Stimulated activated CD8-positive, alpha-beta memory T cell treated with anti-CD3 and anti-CD28 coated beads, Interleukin-4, amount 100 ng/mL, for 48 hours (primary cell): ENCODE results near the gene HNF4A.
"Not testable (repeated sequence)": the region's sequence is repeated elsewhere in the genome, so short reads cannot be mapped to it uniquely, and the experiment has no call there.

ENCODE experiments used
- DNase-seq: peaks from one replicate; pipeline ENCODE4 v3.0.0-alpha.2; 2020

Gene HNF4A

DNA sequence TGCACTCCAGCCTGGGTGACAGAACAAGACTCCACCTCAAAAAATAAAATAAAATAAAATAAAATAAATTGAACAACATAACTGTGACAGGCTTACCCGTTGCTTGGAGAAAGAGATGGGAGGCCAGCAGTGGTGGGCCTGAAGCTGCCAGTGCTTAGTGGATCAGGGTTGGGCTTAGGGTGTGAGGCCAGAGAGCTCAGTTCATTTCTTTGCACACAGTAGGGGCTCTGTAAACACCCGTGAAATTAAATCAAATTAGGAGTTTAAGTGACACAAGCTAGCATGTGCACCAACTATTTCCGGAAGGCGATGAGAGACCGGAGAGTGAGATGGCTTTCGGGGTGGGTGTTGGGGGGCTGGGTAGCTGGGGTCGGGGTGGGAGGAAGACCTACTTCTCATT, 94.4 kb downstream of the HNF4A start:
- DNase-seq, result no peak

- no peak for DNase-seq
Measured at GRCh38 chr20:44450281-44450889, 94.9 kb downstream of the HNF4A start.

DNA sequence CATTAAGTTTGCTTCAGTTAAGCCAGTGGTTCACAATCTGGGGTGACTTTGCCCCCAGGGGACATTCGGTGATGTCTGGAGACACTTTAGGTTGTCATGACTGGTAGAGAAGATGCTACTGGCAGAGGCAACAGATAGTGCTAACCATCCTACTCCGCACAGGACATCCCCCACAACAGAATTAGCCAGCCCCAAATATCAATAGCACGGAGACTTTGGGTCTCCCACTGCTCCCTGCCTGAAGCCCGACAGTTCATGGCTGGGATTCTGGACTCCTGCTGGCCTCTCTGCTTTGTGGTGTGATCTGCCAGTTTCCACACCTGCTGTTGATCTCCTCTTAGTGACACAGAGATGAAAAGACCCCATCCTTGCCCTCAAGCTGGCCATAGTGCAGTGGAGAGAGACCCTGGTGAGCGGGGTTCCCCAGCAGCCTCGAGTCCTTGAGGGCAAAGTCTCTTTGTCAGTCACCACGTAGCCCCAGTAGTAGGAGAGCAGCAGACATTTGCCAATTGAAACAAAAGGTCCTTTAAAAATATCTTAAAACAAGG, 95.5 kb downstream of the HNF4A start:
- no peak for DNase-seq

DNA sequence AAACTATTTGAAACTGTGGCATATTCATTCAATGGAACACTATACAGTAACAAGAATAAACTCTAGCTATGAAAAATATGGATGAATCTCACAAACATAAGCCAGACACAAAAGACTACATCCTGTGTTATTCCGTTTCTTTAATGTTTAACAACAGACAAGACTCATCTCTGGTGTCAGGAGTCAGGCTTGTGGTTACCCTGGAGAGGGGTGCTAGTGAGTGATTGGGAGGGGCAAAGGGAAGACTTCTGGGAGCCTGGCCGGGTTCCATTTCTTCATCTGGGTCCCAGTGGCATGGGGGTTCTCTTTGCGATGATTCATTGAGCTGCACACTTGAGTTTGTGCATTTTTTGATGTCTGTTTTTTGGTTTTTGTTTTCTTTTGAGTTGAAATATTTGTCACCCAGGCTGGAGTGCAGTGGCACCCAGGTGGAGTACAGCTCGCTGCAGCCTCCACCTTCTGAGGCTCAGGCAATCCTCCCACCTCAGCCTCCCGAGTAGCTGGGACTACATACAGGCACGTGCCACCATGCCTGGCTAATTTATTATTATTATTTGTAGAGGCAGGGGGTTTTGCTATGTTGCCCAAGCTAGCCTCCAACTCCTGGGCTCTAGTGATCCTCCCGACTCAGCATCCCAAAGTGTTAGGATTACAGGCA, 98.9 kb downstream of the HNF4A start:
- DNase-seq, result no peak

- no peak for DNase-seq
Measured at GRCh38 chr20:44455126-44455525, 99.6 kb downstream of the HNF4A start.

DNA sequence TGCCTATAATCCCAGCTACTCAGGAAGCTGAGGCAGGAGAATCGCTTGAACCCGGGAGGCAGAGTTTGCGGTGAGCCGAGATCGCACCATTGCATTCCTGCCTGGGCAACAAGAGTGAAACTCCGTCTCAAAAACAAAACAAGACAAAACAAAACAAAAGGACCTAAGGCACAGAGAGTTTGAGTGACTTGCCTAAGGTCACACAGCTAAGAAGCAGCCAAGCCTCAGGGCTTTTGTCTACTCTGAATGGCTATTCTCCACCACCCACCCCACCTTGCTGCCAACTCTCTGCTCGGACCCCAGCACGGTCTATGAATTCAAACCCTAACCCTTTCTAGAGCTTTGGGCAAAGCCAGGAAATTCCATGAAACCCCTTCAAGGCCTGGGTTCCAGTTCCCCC, 101.1 kb downstream of the HNF4A start:
- no peak for DNase-seq

- no peak for DNase-seq
Measured at GRCh38 chr20:44457016-44457415, 101.5 kb downstream of the HNF4A start.

- no peak for DNase-seq
Measured at GRCh38 chr20:44459271-44459670, 103.8 kb downstream of the HNF4A start.

DNA sequence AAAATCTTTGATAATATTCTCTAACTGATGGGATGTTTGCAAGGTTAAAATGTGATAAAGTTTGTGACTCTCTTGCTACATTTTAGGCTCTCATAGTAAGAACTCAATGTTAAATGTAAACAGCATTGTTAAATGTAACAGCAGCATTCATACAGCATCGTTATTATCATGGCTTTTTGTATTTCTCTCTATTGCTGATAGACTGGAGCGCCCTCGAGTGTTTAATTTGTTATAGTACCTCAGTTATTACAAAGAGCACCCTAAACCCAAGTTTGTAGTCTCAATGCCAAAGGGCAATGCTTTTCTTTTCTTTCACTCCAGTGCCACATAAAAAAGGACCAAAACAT, 105.3 kb downstream of the HNF4A start:
- DNase-seq, result no peak

DNA sequence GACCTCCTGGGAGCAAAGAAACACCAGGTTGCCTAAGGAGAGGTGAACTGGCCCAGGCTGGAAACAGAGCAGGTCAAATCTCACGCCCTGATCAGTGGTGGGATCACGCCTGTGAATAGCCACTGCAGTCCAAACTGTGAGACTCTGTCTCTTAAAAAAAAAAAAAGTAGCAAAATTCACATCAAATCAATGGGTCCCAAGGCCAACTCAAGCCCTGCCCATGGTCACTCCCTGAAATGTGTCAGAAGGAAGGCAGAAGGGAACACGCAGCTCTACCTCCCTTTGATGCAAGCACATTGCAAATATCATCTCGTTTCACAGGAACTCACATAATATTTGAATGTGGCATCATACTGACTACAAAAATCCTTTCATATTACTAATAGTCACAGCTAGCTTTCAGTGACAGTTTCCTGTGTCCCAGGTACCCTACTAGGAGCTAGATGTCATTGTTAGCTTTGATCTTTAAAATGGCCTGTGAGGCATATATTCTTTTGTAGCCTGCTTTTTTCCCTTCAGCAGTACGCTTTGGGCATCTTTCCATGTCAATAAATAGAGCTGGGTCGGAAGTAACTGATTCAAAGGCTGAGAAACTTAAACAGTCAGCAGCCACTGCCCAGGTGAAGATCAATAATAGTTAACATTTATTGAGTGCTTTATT, 105.8 kb downstream of the HNF4A start:
- no peak for DNase-seq

DNA sequence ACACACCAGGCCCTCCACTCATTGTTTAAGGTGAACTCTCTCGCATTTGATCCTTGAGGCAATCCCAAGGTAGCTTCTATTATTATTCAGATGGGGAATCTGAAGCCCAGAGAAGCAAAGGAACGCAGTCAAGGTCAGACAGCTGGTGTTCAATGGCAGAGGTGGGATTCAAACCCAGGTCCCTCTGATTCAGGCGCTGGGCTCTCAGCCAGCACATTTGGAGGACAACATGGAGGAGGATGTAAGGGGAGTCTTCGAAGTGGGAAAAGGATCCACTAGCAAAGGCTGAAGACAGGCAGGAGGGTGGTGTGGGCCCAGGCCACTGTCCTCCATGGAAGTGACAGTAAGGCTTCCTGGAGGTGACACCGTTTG, 106.3 kb downstream of the HNF4A start:
- no peak for DNase-seq

GRCh38 chr20:44463466-44463865, 108.0 kb downstream of the HNF4A start:
- DNase-seq, result no peak

- DNase-seq, result no peak
Measured at GRCh38 chr20:44464514-44464913, 109.0 kb downstream of the HNF4A start.

GRCh38 chr20:44465001-44465560, 109.6 kb downstream of the HNF4A start:
- DNase-seq, result no peak

DNA sequence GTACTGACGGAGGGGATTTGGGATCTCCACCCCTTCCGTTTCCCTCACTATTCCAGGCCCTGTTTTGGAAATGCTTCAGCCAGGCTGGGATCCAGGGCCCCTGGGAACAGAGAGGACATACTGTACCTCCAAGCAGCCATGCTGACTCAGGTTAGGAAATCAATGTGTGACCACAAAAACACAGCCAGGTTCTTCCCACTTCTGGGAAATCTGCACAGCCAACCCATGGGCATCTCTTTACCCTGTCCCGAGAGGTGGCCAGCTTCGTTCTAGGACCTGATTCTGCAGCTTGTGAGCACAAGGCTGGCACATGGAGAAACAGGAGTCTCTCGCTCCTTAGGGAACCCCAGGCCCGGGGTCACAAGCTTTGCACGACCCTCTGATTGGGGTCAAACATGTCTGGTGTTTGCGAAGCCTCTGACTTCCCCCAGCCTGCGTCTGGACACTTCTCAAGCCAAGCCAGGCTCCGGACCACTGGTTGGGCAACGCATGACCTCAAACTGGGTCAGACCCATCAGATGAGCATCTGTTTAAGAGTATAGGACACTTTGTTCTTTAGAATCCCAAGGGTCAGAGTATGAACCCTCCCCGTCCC, 111.9 kb downstream of the HNF4A start:
- DNase-seq, result no peak

DNA sequence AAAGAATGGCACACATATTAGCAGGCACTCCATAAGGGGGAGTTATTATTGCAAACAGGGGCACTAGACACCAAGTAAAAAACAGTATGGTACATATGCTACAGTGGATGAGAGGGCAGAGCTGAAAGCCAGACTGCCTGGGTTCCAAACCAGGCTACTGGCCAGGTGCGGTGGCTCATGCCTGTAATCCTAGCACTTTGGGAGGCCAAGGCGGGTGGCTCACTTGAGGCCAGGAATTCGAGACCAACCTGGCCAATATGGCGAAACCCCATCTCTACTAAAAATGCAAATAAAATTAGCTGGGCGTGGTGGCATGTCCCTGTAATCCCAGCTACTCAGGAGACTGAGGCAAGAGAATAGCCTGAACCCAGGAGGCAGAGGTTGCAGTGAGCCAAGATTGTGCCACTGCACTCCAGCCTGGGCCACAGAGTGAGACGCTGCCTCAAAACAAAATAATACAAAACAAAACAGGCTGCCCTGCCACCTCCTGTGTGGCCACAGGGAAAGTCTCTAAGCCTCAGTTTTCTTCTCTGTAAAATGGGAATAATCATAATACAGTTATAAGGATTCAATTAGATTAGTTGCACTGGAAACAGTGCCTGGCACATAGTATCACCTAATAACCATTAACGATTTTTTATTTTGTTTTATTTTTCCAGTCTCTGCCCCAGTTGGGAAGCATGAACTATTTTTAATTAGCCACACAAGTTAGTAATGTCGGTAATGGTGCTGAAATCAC, 112.7 kb downstream of the HNF4A start:
- no peak for DNase-seq

DNA sequence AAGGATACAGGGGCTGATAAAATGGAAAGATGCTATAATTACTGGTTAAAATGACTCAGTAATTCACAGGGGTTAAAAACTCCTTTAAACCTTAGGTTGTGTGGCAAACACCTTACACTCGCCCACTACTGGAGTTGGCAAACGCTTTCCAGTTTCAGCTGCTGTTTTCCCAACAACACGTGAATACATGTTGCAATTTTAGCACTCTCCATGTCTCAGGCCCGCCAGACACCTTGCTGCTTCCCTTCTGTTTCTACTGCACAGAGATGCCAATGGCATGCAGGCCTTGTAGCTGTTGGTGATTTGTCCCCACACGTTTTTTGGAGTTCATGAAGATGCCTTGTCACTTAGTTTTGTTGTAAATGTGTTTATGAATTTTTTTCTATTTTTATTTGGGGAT, 114.8 kb downstream of the HNF4A start:
- no peak for DNase-seq

- DNase-seq, result no peak
Measured at GRCh38 chr20:44471481-44471882, 116.0 kb downstream of the HNF4A start.

GRCh38 chr20:44472283-44472682, 116.8 kb downstream of the HNF4A start:
- not testable (repeated sequence) for DNase-seq

GRCh38 chr20:44475372-44475693, 119.8 kb downstream of the HNF4A start:
- no peak for DNase-seq

- peak; percentile 94 for DNase-seq
Measured at GRCh38 chr20:44475694-44476560, 120.4 kb downstream of the HNF4A start, which contains the start of gene TTPAL. TTPAL (plus strand) TSS chr20:44475874; CDS start chr20:44480000, 4,126 bp downstream.

DNA sequence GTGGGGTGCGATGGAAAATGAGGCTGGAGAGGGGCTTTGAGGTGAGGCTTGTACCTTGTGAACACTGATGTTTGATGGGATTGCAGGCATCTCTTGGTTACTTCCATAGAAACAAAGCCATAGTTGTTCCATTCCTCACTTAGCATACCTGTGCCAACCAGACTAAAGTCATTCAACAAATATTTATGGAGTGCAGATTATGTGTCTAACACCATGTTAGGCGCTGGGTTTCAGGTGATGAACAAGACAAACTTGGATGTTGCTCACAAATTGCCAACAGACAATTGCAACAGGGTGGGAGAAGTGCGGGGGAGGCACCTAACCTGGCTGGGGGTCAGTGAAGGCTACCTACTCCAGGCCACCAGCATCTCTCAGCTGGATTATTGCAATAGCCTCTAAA, 121.7 kb downstream of the HNF4A start:
- no peak for DNase-seq
